SU-DHL-6 (cell line): ENCODE measurements around the gene VPS41.

Source experiments
- H2AFZ ChIP-seq: fragments of 200-600 bp; sonication (generic); 2 replicates; pipeline ENCODE4 v1.6.1; 2014; ENCODE audit warnings: low read depth, mild to moderate bottlenecking, moderate library complexity, mixed read lengths, antibody characterized with exemption, low read length; ENCODE audit not compliant: severe bottlenecking
- H3F3A ChIP-seq: fragments of 200-600 bp; shearing (Covaris generic); 2 replicates; pipeline ENCODE4 v1.6.0; 2016; ENCODE audit warnings: antibody characterized with exemption, mild to moderate bottlenecking; ENCODE audit not compliant: insufficient read depth
- H3K27ac ChIP-seq: fragments of 200-600 bp; sonication (generic); 2 replicates; pipeline ENCODE4 v1.5.1; 2016; ENCODE audit warnings: low read depth, mild to moderate bottlenecking, low read length, moderate library complexity, mixed read lengths
- H3K27me3 ChIP-seq: fragments of 200-600 bp; sonication (generic), shearing (Covaris generic); 2 replicates; pipeline ENCODE4 v1.6.0; 2014; ENCODE audit warnings: mild to moderate bottlenecking, low read length
- H3K36me3 ChIP-seq: fragments of 200-600 bp; sonication (generic); 2 replicates; pipeline ENCODE4 v1.6.1; 2014; ENCODE audit warnings: mild to moderate bottlenecking, low read length, mixed read lengths
- H3K4me2 ChIP-seq: fragments of 300-600, 200-600 bp; shearing (Covaris generic), sonication (generic); 2 replicates; pipeline ENCODE4 v1.6.0; 2014; ENCODE audit warnings: low read length, low read depth, mild to moderate bottlenecking; ENCODE audit not compliant: poor library complexity, severe bottlenecking
- H3K4me3 ChIP-seq: fragments of 200-600 bp; sonication (generic); 2 replicates; pipeline ENCODE4 v1.5.1; 2014; ENCODE audit warnings: antibody characterized with exemption, low read length, mild to moderate bottlenecking, mixed read lengths; ENCODE audit not compliant: insufficient read depth, poor library complexity, severe bottlenecking
- H3K79me2 ChIP-seq: fragments of 200-600 bp; sonication (generic); 2 replicates; pipeline ENCODE4 v1.6.1; 2014; ENCODE audit warnings: mild to moderate bottlenecking, low read length, moderate library complexity; ENCODE audit not compliant: insufficient read depth
- H3K9ac ChIP-seq: fragments of 200-600 bp; sonication (generic); 2 replicates; pipeline ENCODE4 v1.7.0; 2014; ENCODE audit warnings: mild to moderate bottlenecking, low read length
- H3K9me2 ChIP-seq: fragments of 200-600 bp; sonication (generic); replicated peaks from 2 replicates; pipeline ENCODE4 v1.6.1; 2014; ENCODE audit warnings: low read length; ENCODE audit not compliant: insufficient read depth
- H3K9me3 ChIP-seq: fragments of 200-600 bp; sonication (generic); 2 replicates; pipeline ENCODE4 v1.6.1; 2014; ENCODE audit warnings: low read length, mixed read lengths; ENCODE audit not compliant: insufficient read depth
- H4K20me1 ChIP-seq: fragments of 200-600 bp; sonication (generic); 2 replicates; pipeline ENCODE4 v1.6.1; 2014; ENCODE audit warnings: low read depth, mild to moderate bottlenecking, antibody characterized with exemption, low read length, moderate library complexity, mixed read lengths
- CTCF ChIP-seq: fragments of 200-600 bp; sonication (generic); IDR thresholded peaks from one replicate; pipeline ENCODE4 v1.5.1; 2017; ENCODE audit warnings: antibody characterized with exemption, mild to moderate bottlenecking, low read length, moderate library complexity; ENCODE audit not compliant: insufficient read depth, poor library complexity, severe bottlenecking
- EZH2phosphoT487 ChIP-seq: fragments of 200-600 bp; sonication (generic), shearing (Covaris generic); conservative IDR thresholded peaks from 2 replicates; pipeline ENCODE4 v1.6.1; 2018; ENCODE audit warnings: mild to moderate bottlenecking, antibody characterized with exemption, low read length, moderate library complexity, mixed read lengths

The VPS41 gene

GRCh38 chr7:38942431-38943051 is 33.5 kb upstream of the VPS41 start:
- H3K9ac ChIP-seq, result no peak overlapping the region
- no peaks in the 10 kb centered on the region for H3F3A ChIP-seq
- no peak overlapping the region for H2AFZ ChIP-seq
- no peak overlapping the region for H3K4me3 ChIP-seq
- no peak overlapping the region for H3K27ac ChIP-seq
- H3K79me2 ChIP-seq, result no peaks in the 10 kb centered on the region
- H3K9me3 ChIP-seq, result no peaks in the 10 kb centered on the region
- H4K20me1 ChIP-seq, result no peaks in the 10 kb centered on the region
- TF ChIP-seq EZH2phosphoT487 (no peak), CTCF (no peak)
- H3K27me3 ChIP-seq, result 0 out of 2 replicates have a peak, but pooled peaks cover 6% of the 10 kb centered on the region
- H3K9me2 ChIP-seq, result no peaks in the 10 kb centered on the region
- H3K4me2 ChIP-seq, result no peak overlapping the region
- no peaks in the 10 kb centered on the region for H3K36me3 ChIP-seq

GRCh38 chr7:38940774-38941173 is 31.8 kb upstream of the VPS41 start:
- H3K79me2 ChIP-seq, result no peaks in the 10 kb centered on the region
- H3K9me2 ChIP-seq, result no peaks in the 10 kb centered on the region
- 0 out of 2 replicates have a peak, but pooled peaks cover 2% of the 10 kb centered on the region for H3K27me3 ChIP-seq

GRCh38 chr7:38938589-38938988 is 29.6 kb upstream of the VPS41 start:
- no peak overlapping the region for H2AFZ ChIP-seq
- no peaks in the 10 kb centered on the region for H3K36me3 ChIP-seq
- H3K27ac ChIP-seq, result no peak overlapping the region
- no peaks in the 10 kb centered on the region for H4K20me1 ChIP-seq
- H3K9ac ChIP-seq, result no peak overlapping the region
- no peak for TF ChIP-seq EZH2phosphoT487
- TF ChIP-seq CTCF, result no peak
- H3K9me2 ChIP-seq, result no peaks in the 10 kb centered on the region
- no peak overlapping the region for H3K4me3 ChIP-seq
- H3F3A ChIP-seq, result no peaks in the 10 kb centered on the region
- H3K27me3 ChIP-seq, result 0 out of 2 replicates have a peak, but pooled peaks cover 2% of the 10 kb centered on the region
- no peaks in the 10 kb centered on the region for H3K9me3 ChIP-seq
- no peak overlapping the region for H3K4me2 ChIP-seq
- no peaks in the 10 kb centered on the region for H3K79me2 ChIP-seq

More at GRCh38 chr7:38940774-38941173, 31.8 kb upstream of the VPS41 start:
- H3F3A ChIP-seq, result no peaks in the 10 kb centered on the region
- H4K20me1 ChIP-seq, result no peaks in the 10 kb centered on the region
- no peak overlapping the region for H3K4me2 ChIP-seq
- no peaks in the 10 kb centered on the region for H3K9me3 ChIP-seq
- no peak overlapping the region for H3K27ac ChIP-seq
- no peaks in the 10 kb centered on the region for H3K36me3 ChIP-seq
- no peak overlapping the region for H2AFZ ChIP-seq
- TF ChIP-seq EZH2phosphoT487 (no peak), CTCF (no peak)
- H3K9ac ChIP-seq, result no peak overlapping the region
- no peak overlapping the region for H3K4me3 ChIP-seq
